Left renal pelvis (tissue), 4 donors: ENCODE measurements around the gene CSGALNACT2. TPM values are rescaled to one million over a fixed set of nuclear protein-coding genes. Genes with fewer than 3 reads are reported as not detected.

Source experiments
- DNase-seq, 4 donors: peaks; one replicate each; pipeline ENCODE4 v3.0.0-alpha.2; 2013; ENCODE audit warnings: low read depth in 4 of 4, low spot score in 3 of 4
- polyA plus RNA-seq, 4 donors: library from polyadenylated mRNA; unstranded; fragments of 120-200 nt; gene quantifications; one replicate each; pipeline ENCODE4 v1.2.1, GENCODE V29; 2013; ENCODE audit not compliant: insufficient read length in 4 of 4

Gene CSGALNACT2
- polyA plus RNA-seq, 4 donors: 19.4 to 30.1 (median 22.0) TPM

DNA sequence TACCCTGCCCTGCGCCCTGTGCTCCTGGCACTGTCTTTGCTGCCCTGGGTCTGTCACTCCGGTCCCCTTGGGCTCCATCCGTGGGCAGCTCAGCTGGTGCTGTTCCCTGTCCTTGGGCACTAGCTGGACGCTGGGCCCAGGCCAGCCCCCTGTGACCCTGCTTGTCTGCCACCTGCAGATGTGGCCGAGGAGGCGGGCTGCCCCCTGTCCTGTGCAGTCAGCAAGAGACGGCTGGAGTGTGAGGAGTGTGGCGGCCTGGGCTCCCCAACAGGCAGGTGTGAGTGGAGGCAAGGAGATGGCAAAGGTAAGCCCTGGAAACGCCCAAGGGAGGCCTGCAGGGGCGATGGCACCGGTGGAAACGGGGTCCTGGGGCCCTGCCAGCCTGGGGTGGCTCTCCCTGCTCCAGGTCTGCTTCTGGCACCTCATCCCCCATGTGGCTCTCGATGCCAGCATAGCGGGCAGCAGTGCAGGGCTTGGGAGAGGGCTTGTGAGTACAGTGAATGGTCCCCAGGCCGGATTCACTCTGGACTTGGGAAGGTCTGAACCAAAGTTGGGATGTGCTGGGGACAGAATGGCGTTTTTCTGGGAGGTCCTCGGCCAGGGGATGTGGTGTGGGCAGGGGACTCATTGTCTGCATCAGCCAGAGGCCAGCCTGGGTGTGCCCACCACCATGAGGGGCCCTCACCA lies 26.2 kb upstream of the CSGALNACT2 start:
- no peak for DNase-seq

DNA sequence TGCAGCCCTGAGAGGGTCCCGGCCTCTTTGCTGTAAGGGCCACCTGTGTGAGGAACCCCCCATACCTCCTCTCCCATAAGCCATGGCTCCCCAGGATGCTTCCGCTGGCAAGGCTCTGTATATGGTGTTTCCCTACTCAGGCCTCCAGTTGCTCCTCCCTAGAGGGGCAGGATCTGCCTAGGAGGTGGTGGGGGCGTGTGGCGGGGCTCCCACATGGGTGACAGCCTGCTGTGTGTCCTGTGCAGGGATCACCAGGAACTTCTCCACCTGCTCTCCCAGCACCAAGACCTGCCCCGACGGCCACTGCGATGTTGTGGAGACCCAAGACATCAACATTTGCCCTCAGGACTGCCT lies 25.7 kb upstream of the CSGALNACT2 start:
- DNase-seq: no peak

DNA sequence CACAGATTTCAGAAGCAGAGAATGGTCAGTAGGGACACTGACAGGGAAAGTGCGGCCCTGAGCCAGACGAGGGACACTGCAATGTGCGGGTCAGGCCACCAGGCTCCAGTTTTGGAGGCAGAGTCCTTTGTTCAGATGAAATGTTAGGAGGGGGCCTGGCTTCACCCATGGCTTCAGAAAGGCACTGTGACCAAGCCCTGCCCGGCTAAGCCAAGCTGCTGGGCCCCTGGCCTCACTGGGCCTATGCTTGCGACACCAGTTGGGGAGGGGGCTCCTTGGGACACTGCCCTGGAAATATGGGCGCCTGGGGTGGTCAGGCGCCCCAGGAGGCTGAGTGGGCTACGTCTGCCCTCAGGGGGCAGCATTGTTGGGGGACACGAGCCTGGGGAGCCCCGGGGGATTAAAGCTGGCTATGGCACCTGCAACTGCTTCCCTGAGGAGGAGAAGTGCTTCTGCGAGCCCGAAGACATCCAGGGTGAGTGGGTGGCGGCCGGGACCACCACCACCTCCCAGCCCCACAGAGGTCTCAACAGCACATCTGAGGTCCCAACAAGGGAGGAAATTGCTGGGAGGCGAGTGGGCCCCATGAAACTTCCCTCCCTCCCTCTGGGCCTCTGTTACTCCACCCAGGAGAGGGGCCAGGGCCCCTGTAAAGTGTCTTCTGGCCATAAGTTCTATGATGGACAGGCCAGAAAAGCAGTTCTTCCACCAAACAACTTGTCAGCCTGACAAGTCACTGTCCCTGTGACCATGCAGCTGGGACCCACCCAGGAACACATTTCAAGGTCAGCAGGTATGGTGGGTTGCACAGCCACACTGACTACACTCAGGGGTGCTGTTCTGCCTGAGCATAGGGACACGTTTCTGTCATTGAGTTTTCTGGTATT lies 24.8 kb upstream of the CSGALNACT2 start:
- DNase-seq: no peak

DNA sequence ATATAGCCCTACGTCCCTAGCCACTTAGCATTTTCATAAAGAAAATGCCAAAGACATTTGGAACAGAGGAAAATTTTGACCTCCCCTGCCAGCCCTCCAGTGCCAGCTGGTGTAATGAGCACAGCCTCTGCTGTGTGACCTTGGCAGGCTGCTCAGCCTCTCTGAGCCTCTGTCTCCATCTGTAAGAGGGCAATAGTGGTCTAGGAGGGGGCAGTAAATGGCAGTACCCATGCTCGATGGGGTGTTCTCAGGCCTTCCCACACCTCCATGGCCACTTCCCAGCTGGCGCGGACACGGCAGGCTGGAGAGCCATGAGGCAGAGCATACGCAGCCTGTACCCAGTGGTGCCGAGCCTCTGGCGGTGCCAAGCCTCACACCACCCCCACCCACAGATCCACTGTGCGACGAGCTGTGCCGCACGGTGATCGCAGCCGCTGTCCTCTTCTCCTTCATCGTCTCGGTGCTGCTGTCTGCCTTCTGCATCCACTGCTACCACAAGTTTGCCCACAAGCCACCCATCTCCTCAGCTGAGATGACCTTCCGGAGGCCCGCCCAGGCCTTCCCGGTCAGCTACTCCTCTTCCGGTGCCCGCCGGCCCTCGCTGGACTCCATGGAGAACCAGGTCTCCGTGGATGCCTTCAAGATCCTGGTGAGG lies 24.0 kb upstream of the CSGALNACT2 start:
- no peak for DNase-seq

DNA sequence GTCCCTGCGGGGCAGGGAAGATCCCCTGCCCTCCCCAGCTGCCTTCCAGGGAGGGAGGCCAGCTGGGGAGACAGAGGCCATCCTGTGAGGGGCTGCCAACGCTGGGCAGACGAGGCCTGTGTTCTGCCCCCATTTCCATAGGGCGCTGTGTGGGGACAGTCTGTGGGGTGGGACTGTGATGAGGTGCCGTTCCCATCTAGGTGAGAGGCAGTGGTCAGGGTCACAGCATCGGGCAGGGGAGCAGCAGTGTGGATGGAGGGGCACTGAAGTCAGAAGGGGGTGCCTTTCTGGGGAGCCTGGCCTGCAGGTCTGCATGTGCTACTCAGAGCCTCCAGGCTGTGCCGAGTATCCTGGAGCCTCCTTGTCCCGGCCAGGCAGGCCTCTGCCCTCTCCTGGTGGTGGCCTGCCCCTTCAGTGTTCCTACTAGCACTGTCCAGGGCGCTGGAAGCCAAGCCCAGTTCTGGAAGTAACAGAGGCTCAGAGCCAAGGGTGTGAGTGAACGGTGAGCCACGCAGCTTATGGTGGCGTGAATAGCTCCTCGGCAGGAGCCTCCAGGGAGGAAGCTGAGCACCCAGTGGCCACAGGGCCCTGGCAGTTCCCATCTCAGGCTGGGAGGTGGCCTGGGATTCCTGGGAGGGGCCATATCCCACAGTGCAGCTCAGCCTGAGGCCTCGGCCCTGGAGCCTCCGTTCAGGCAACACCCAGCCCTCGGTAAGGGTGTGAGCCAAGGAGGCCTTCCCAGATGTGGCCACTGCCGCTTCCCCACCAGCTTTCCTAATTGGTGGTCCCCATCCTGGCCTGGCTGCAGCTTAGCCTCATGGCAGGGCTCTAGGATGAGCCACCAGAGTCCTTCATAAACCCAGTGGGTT lies 23.3 kb upstream of the CSGALNACT2 start:
- no peak for DNase-seq

DNA sequence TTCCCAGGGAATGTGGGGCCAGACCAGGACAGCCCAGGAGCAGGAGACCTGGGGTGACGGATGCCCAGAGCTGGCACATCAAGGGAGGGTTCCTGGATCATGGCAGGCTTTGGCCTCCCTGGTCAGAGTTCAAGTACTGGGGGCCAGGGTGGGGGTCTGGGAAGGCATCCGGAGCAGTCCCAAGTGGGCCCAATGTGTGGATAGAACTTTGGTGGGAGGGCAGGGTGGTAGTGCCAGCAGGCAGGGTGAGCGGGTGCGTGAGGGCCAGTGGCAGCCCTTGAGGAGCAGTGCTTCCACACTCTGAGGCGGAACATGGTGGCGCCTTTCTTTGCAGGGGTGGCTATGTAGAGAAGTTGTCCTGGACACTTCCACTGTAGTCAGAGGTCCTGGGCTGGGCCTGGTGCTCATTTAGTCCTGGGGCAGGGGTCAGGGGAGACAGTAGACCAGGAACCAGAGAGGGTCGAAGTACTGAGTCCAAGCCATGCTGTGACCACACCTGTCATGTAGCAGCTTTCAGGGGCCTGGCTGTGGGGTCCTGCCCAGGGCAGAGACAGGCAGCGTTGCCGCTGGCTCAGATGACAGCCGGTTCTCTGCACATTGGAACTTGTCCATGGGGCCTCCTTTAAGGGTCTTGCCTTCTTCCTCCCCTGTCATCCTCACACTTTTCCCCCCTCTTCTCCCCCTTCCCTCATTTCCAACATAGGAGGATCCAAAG lies 22.2 kb upstream of the CSGALNACT2 start:
- DNase-seq: no peak

DNA sequence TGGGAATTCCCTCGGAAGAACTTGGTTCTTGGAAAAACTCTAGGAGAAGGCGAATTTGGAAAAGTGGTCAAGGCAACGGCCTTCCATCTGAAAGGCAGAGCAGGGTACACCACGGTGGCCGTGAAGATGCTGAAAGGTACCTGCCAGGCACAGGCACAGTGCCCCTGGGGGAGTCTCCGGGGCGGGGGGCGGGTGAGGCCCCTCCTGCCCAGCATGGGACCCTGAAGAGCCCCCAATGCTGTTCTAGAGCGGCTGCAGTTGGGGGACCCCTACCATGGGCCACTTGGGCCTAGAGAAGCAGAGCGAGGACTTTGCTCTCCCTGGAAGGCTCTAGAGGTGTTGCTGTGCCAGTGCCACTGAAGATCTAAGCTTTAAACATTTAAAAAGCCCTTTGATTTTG lies 21.6 kb upstream of the CSGALNACT2 start:
- DNase-seq: no peak

DNA sequence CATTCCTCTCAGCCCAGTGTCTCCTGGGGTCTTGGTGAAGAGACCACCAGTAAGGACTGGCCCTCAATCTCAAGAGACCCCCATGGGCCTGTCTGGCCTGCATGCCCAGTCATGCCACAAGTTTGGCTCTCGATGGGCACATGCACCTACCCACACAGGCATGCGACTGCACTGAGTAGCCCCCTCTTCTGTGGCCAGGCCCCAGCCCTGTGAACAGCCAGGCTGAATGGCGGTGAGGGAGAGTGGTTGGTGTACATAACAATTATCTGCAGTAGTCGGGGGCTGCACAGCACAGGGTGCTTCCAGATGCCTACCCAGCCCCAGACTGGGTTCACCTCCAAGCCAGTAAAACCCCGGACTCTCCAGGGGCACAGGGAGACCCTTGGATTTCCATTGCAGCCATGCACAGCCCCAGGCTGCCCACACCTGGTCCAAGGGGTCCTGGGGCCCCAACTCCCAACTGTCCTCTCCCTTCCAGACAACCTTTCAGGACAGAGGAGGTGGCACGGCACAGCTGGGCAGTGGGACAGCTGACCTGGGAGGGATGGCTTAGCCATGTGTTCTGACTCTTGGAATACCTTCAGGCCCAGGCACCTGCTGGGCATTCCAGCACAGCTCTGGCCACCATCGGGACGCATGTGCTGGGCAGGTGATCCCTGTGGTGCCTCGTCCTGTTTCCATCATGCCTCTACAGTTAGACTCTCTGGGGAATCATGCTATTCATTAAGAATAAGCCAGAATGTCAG lies 21.0 kb upstream of the CSGALNACT2 start:
- no peak for DNase-seq

DNA sequence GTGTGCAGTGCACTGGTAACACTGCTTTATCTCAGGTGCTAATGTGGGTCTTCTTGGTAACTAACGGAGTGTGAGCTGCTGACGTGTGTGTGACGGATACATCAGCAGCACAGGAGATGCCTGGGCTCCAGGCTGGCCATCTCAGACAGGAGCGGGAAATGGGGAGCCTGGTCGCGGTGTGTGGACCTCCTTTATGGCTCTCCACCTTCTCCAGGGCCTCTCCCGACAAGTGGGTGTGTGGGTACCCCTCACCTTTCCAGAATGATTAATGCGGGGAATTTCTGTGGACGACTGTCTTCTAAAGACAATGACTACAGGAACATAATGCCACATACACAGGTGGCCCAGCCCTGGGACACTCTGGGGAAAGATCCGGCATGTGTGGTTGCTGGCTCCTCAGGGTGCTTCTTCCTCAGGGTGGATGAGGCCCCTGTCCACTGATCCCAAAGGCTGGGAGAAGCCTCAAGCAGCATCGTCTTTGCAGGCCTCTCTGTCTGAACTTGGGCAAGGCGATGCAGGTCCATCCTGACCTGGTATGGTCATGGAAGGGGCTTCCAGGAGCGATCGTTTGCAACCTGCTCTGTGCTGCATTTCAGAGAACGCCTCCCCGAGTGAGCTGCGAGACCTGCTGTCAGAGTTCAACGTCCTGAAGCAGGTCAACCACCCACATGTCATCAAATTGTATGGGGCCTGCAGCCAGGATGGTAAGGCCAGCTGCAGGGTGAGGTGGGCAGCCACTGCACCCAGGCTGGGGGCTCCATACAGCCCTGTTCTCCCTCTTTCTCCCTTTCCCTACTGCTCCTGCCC lies 20.3 kb upstream of the CSGALNACT2 start:
- no peak for DNase-seq

DNA sequence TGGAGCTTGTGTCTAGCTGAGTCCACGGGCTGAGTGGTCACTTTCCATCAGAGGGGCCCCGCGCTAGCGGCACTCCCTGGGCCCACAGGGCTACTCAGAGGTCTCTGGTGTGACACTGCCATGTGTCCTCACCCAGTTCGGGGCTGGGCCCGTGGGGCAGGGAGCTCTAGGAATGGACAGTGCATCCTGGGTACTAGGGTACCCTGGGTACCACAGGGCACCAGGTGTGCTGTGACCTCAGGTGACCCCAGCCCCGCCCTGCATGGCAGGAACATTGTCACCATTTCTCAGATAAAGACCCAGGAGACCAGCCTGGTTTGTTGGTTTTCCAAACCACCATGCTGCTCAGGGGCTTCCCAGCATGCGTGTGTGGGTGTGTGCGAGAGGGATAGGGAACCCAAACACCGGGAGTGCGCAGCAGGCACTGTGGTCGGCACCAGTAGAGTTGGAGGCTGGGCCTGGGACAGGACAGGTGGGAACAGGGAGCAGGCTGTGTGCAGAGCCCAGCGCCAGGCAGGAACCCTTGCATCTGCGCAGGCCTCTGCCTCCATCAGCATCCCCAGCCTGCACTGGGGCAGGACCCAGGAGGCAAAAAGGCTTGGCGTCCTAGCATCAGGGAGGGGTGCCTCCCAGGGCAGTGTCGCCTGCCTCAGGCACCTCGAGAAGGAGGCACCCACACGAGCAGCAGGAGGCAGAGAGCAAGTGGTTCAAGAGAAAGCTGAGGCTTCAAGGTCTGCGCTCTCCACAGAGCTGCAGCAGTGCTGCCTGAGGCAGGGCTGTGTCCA lies 19.4 kb upstream of the CSGALNACT2 start:
- DNase-seq: no peak

DNA sequence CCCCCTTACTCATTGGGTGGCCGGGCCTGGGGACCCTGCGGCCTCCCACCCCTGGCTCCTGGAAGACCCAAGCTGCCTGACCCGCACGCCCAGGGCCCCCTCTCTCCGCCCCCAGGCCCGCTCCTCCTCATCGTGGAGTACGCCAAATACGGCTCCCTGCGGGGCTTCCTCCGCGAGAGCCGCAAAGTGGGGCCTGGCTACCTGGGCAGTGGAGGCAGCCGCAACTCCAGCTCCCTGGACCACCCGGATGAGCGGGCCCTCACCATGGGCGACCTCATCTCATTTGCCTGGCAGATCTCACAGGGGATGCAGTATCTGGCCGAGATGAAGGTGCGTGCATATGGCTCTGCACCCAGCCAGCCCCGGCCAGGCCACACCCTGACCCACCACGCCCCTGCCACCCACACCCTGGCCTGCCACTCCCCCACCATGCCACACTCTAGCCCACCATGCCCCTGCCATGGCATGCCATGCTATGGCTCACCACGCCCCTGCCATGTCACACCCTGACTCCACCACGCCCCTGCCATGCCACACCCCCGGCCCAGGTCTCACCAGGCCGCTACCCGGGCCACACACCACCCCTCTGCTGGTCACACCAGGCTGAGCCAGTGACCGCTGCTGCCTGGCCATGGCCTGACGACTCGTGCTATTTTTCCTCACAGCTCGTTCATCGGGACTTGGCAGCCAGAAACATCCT lies 18.7 kb upstream of the CSGALNACT2 start:
- DNase-seq: no peak

DNA sequence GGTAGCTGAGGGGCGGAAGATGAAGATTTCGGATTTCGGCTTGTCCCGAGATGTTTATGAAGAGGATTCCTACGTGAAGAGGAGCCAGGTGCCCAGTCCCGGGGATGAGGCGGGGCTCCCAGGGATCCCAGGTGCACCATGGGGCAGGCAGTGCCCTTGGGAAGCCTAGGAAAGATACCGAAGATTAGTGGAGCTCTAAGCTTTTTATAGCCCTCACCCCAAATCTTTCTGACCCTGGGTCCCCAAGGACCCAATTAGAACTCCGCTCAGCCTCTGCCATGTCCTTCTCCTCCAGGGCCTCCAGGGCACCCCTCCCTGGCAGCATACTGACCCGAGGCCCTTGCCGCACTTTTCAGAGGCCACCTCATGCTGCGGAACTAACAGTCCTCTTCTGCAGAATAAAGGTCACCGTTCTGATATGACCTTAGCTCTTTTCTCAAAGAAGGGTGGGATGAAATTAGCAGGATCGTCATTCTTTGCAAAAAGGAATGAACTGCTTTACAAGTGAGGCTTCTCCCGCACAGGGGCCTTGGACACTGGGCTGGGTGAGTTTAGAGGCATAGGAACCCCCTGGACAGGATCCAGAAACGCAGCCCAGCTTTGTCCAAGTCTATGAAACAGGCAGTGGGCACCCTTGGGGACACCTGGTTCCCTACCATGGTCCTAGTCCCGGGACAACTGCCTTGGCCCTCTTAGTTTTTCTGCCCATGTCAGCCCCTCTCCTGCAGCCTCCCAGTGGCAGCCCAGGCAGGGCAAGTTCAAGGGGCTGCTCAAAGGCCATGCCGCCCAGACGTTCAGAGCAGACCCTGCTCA lies 17.9 kb upstream of the CSGALNACT2 start:
- DNase-seq: no peak

DNA sequence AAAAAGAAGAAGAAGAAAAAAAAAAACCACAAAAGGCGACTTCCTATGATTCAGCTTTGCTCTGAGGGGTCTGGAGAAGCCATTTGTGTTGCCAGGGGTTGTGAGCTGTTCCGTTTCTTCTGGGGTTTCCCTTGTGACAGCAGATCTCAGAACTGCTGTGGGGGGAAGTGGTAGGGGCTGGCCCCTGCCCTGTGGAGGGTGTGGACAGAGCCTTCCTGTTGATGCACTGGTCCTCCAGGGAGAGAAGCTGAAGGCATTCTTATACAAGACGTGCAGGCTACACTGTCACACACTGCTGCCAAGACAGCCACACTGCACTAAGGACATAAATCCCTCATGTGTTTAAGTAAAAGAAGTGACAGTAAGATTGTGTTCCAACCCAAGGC lies 17.3 kb upstream of the CSGALNACT2 start:
- no peak for DNase-seq

DNA sequence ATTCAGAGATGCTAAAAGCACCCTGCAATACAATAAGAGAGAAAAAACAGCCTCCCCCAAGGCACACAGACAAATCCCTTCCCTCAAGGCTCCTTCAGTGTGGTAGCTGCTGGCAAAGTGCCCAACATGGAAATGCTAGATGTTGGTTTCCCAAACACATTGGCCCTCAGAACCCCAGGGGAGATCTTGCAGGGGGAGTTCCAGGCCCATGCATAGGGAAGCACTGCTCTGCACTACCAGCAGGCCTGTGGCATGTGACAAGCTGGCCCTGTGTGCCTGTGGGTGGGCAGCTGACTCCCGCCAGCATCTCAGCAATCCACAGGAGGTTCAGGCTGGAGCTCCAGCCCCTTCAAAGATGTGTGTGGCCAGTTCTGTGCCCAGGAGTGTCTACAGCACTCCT lies 16.8 kb upstream of the CSGALNACT2 start:
- DNase-seq: no peak

DNA sequence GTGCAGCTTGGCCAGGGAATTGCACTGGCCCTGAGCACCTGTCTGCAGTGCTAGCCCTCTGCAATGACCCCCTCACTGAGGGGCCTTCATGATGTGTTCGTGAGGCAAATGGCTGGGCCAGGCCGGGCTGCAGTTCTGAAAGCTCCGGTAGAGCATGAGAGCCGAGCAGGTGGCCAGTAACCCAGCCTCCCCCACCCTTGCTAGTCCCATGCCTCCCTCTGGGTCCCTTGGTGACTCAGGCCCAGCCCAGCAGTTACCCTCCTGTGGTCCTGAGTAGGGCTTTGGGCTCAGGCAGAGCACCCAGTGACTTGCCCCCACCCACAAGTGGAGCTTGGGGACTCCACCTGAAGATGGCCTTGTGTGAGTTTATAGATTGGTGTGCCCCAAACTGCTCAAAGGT lies 16.1 kb upstream of the CSGALNACT2 start:
- DNase-seq: no peak

DNA sequence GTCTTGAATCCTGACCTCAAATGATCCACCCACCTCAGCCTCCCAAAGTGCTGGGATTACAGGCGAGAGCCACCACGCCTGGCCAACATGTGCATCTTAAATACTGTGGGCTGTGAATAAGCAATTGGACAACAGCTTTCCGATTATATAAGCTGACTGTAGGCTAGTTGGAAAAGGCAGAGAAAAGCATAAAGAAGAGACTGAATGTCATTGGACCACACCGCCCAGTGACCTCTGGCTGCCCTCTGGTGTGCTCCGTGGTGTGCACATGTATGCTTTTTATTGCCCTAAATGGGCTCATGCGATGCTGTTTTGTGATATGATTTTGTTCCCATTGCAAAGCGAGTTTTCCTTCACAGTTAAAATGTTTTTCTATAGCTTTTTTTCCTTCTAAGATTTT lies 15.4 kb upstream of the CSGALNACT2 start:
- DNase-seq: no peak
